GM10847 (cell line): ENCODE measurements around the gene PLA1A.

Experiments
- POLR2A ChIP-seq: IDR thresholded peaks from 2 replicates; pipeline ENCODE4 v1.6.1; 2011; ENCODE audit not compliant: insufficient read length; ENCODE audit errors: extremely low read depth

PLA1A gene

GRCh38 chr3:119642746-119643473 lies 45.2 kb downstream of the PLA1A start:
- no peak for TF ChIP-seq POLR2A

GRCh38 chr3:119643528-119643927 lies 45.8 kb downstream of the PLA1A start:
- no peak for TF ChIP-seq POLR2A

GRCh38 chr3:119644481-119644880 lies 46.8 kb downstream of the PLA1A start:
- TF ChIP-seq POLR2A, result no peak

GRCh38 chr3:119645813-119646212 lies 48.1 kb downstream of the PLA1A start:
- no peak for TF ChIP-seq POLR2A

GRCh38 chr3:119647171-119647570 lies 49.5 kb downstream of the PLA1A start:
- TF ChIP-seq POLR2A, result no peak

- no peak for TF ChIP-seq POLR2A
Measured at GRCh38 chr3:119647843-119648575, 50.3 kb downstream of the PLA1A start.

GRCh38 chr3:119649761-119650160 lies 52.1 kb downstream of the PLA1A start:
- TF ChIP-seq POLR2A, result no peak

GRCh38 chr3:119652306-119653033 lies 54.8 kb downstream of the PLA1A start:
- no peak for TF ChIP-seq POLR2A

- TF ChIP-seq POLR2A, result no peak
Measured at GRCh38 chr3:119653876-119654275, 56.2 kb downstream of the PLA1A start.

- TF ChIP-seq POLR2A, result no peak
Measured at GRCh38 chr3:119657887-119658702, 60.4 kb downstream of the PLA1A start.

- TF ChIP-seq POLR2A, result no peak
Measured at GRCh38 chr3:119658994-119659393, 61.3 kb downstream of the PLA1A start.

GRCh38 chr3:119659606-119660291 lies 62.1 kb downstream of the PLA1A start:
- TF ChIP-seq POLR2A, result no peak

GRCh38 chr3:119660474-119661440 lies 63.1 kb downstream of the PLA1A start, which contains the start of gene POPDC2:
TSS of gene POPDC2 (minus strand) at chr3:119660589. CDS start at chr3:119660423, 166 bp downstream.
- TF ChIP-seq POLR2A, result no peak
